ENCODE measurements around the gene FAM72B.
"Not testable (repeated sequence)": the region's sequence is repeated elsewhere in the genome, so short reads cannot be mapped to it uniquely, and the experiment has no call there.

- not testable (repeated sequence) for TF ChIP-seq REST (IDR thresholded peaks at IDR 0.05; ENCODE audit: low read depth, low read length); JUND (IDR thresholded peaks at IDR 0.05); FOXJ3 (CRISPR knock-in tag; IDR thresholded peaks at IDR 0.05); GATA2 (CRISPR knock-in tag; IDR thresholded peaks at IDR 0.05)
Measured at GRCh38 chr1:121184290-121185127, at the start of gene FAM72B, which contains the start of gene SRGAP2C.

Measured in SK-N-SH (cell line).